ENCODE data around the gene ERMARD.

GRCh38 chr6:169806701-169807100 lies 55.3 kb downstream of the ERMARD start:
- TF ChIP-seq EZH2 (IDR thresholded peaks at IDR 0.05; ENCODE audit: insufficient read depth, poor library complexity, severe bottlenecking) (no peak), EZH2phosphoT487 (IDR thresholded peaks at IDR 0.05; ENCODE audit: insufficient read depth, low read depth) (no peak)
